ENCODE data around the gene MAN2A2. TPM values are rescaled to one million over a fixed set of nuclear protein-coding genes. Genes with fewer than 3 reads are reported as not detected.
A peak's percentile ranks its signal among the peaks of the same experiment; 100 is the strongest.

MAN2A2 gene
- total and polyA plus RNA-seq, 9 of the 15 experiments (the other 6 are each of a cell fraction or from before 2014, with no cell fraction given): 7.3 to 151 (median 43.4) TPM

- TF ChIP-seq THRA (IDR thresholded peaks at IDR 0.05): no peak
- TF ChIP-seq ZBED1 (IDR thresholded peaks at IDR 0.05): peak; percentile 92
- peak; percentile 98 for TF ChIP-seq NFIC (IDR thresholded peaks at IDR 0.05)
- no peak for TF ChIP-seq KAT2B (IDR thresholded peaks at IDR 0.05; ENCODE audit: low read depth, low read length)
- TF ChIP-seq ETS2 (tag; IDR thresholded peaks at IDR 0.05; ENCODE audit: borderline replicate concordance, poor library complexity, severe bottlenecking): no peak
- no peak for TF ChIP-seq SNAPC5 (CRISPR knock-in tag; IDR thresholded peaks at IDR 0.05)
- no peak for TF ChIP-seq HDAC8 (tag; IDR thresholded peaks at IDR 0.05)
- TF ChIP-seq NFE2 (IDR thresholded peaks at IDR 0.05; ENCODE audit: low read depth): peak; percentile 79
- TF ChIP-seq THRB (CRISPR knock-in tag; conservative IDR thresholded peaks at IDR 0.05): 0 out of 2 replicates have a peak, but pooled peaks have one; percentile 37
- TF ChIP-seq MCM3 (IDR thresholded peaks at IDR 0.05): no peak
- TF ChIP-seq ZNF311 (CRISPR knock-in tag; IDR thresholded peaks at IDR 0.05): peak; percentile 91
- no peak for TF ChIP-seq CBX1 (IDR thresholded peaks at IDR 0.05; ENCODE audit: low read depth)
- no peak for TF ChIP-seq RBBP5 (IDR thresholded peaks at IDR 0.05; ENCODE audit: borderline replicate concordance, insufficient read depth, low read length, poor library complexity, severe bottlenecking)
- no peak for TF ChIP-seq ZBTB26 (CRISPR knock-in tag; IDR thresholded peaks at IDR 0.05)
- no peak for TF ChIP-seq RERE (CRISPR knock-in tag; IDR thresholded peaks at IDR 0.05; ENCODE audit: borderline replicate concordance)
- peak; percentile 76 for TF ChIP-seq ZEB2 (IDR thresholded peaks at IDR 0.05)
- TF ChIP-seq HMG20A (CRISPR knock-in tag; conservative IDR thresholded peaks at IDR 0.05): no peak
Measured at GRCh38 chr15:90901175-90902039, 1.7 kb upstream of the MAN2A2 start (continued).
